ENCODE data around the gene LRRFIP1.
"Not testable (repeated sequence)": the region's sequence is repeated elsewhere in the genome, so short reads cannot be mapped to it uniquely, and the experiment has no call there.

The LRRFIP1 gene

GRCh38 chr2:237596520-237597195 lies 30.7 kb upstream of the LRRFIP1 start:
- no peak for DNase-seq (ENCODE audit: low read depth, low spot score)

- DNase-seq (ENCODE audit: low read depth, low spot score): no peak
Observed at GRCh38 chr2:237597196-237598145, 29.9 kb upstream of the LRRFIP1 start.

GRCh38 chr2:237598468-237599208 lies 28.7 kb upstream of the LRRFIP1 start:
- DNase-seq (ENCODE audit: low read depth, low spot score): no peak

GRCh38 chr2:237599465-237600110 lies 27.8 kb upstream of the LRRFIP1 start:
- DNase-seq (ENCODE audit: low read depth, low spot score): no peak

GRCh38 chr2:237600205-237600846 lies 27.1 kb upstream of the LRRFIP1 start:
- DNase-seq (ENCODE audit: low read depth, low spot score): no peak

- DNase-seq (ENCODE audit: low read depth, low spot score): no peak
Observed at GRCh38 chr2:237601453-237602116, 25.8 kb upstream of the LRRFIP1 start.

GRCh38 chr2:237602409-237602808 lies 25.0 kb upstream of the LRRFIP1 start:
- no peak for DNase-seq (ENCODE audit: low read depth, low spot score)

- no peak for DNase-seq (ENCODE audit: low read depth, low spot score)
Observed at GRCh38 chr2:237603049-237603717, 24.2 kb upstream of the LRRFIP1 start.

GRCh38 chr2:237603718-237604362 lies 23.5 kb upstream of the LRRFIP1 start:
- peak; percentile 42 for DNase-seq (ENCODE audit: low read depth, low spot score)

GRCh38 chr2:237604391-237604790 lies 23.0 kb upstream of the LRRFIP1 start:
- DNase-seq (ENCODE audit: low read depth, low spot score): no peak

- no peak for DNase-seq (ENCODE audit: low read depth, low spot score)
Observed at GRCh38 chr2:237604960-237605359, 22.4 kb upstream of the LRRFIP1 start.

GRCh38 chr2:237606522-237606921 lies 20.9 kb upstream of the LRRFIP1 start:
- not testable (repeated sequence) for DNase-seq (ENCODE audit: low read depth, low spot score)

- DNase-seq (ENCODE audit: low read depth, low spot score): no peak
Observed at GRCh38 chr2:237612527-237613357, 14.6 kb upstream of the LRRFIP1 start.

GRCh38 chr2:237613679-237614078 lies 13.7 kb upstream of the LRRFIP1 start:
- DNase-seq (ENCODE audit: low read depth, low spot score): no peak

- DNase-seq (ENCODE audit: low read depth, low spot score): peak; percentile 86
Observed at GRCh38 chr2:237614151-237614720, 13.2 kb upstream of the LRRFIP1 start.

- DNase-seq (ENCODE audit: low read depth, low spot score): no peak
Observed at GRCh38 chr2:237615631-237616249, 11.6 kb upstream of the LRRFIP1 start.

GRCh38 chr2:237616373-237616733 lies 11.0 kb upstream of the LRRFIP1 start:
- DNase-seq (ENCODE audit: low read depth, low spot score): no peak

Measured in astrocyte of the hippocampus (primary cell).